HCEC 1CT (cell line): ENCODE results near the gene VSIG10L.

Experiments
- DNase-seq: peaks from one replicate; pipeline ENCODE4 v3.0.0-alpha.2; 2017

Gene VSIG10L

DNA sequence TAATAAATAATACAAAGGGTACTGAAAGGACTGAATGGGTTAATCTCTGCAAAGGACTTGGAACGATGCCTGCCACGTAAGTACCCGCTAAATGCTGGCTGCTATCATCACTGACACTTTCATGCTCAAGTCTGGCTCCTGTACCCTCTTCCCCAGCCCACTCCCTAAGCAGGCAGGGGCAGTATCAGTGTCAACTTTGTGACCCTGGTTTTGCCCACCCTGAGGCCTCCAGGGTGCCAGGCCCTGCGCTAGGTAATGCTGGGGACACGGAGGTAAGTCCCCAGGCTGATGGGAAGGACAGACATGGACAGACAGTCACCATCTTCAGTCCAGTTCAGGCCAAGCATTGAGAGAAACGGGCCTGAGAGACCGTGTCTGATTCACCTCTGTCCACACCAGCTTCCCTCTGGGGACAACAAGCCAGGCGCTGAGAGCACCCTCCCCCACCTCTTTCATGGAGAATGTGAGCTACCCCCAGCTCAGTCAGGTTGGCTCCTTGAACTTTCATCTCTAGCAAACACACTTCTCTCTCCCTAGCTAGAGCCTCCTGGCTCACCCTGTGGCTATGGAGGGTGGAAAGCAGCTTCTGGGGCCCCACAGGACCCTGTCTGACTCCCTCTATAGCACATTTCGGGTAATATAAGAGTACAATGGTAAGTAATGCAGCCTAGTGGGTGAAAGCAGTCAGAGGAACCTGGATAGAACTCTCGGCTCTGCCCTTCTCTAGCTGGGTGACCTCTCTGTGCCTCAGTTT is 23.4 kb upstream of the VSIG10L start:
- peak; percentile 45 for DNase-seq

GRCh38 chr19:51364200-51365106 is 22.5 kb upstream of the VSIG10L start:
- DNase-seq, result no peak

- no peak for DNase-seq
These were observed 19.3 kb upstream of the VSIG10L start for GRCh38 chr19:51361239-51361638.

GRCh38 chr19:51359294-51359693 is 17.4 kb upstream of the VSIG10L start:
- DNase-seq, result peak; percentile 81

- DNase-seq, result no peak
These were observed 16.0 kb upstream of the VSIG10L start for GRCh38 chr19:51357952-51358351.

DNA sequence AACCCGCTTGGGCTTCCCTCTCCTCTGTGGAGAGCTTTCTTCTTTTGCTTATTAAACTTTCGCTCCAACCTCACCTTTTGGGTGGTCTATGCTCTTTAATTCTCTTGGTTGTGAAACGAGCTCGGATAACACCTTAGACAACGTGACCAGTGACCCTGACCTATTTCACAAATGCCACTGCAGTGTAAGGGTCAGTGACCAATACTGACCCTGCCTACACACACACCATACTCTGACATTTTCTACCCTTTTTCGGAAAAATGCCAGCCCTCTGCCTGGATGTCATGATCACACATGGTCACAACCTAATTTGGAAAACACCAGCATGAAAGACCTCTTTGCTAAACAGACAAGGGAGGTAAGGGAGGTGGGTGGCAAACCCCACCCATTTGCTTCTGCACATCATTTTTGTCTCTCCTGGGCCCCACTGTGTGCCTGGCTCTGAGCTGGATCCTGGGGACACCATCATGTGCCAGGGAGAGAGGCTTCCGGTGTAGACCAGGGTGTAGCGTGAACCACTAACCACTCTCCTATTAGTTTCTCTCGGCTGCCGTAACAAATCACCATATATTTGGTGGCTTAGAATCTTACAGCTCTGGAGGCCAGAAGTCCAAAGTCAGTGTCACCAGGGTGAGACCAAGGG is 14.3 kb upstream of the VSIG10L start:
- no peak for DNase-seq

DNA sequence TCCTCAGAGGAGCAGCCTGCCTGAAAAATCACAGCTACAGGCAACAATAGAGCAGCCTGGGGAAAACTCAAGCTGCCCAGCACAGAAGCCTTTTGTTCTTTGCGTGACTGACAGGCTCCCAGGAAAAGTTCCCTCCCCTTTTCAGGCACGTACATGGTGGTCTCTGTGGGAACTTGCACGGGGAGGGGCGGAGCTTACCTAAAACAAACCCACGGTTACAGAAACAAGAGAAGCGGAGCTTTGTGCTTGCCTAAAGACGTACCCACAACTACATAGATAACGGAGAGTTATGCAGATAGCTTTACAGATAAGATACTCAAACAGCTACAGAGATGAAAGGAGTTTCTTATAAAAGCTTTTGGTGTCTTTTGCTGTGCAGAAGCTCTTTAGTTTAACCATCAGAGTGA is 12.8 kb upstream of the VSIG10L start:
- no peak for DNase-seq

DNA sequence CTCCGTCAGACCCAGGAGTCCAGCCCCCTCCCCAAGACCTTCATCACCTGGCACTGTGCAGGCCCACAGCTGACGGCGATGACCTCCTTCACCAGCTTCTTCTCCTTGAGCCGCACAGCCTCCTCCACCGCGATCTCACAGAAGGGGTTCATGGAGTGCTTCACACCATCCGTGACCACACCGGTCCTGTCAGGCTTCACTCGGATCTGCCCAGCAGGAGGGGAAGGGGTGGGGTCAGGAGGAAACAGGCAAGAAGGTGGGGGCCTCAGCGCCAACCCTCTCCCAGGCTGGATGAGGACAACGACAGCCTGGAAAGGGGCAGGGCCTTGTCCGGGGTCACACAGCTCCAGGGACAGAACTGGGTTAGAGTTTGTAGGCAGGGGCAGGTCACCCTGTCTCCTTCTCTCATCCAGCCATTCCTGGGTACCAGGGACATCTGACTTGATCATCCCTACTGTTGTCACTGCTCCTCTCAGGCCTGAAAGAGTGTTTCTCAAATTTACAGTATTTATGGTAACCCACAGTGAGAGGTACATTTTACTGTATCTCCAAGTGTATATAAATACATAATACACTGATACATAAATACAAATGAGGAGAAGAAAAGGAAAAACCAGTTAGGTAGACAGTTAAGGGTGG is 12.3 kb upstream of the VSIG10L start:
- no peak for DNase-seq

GRCh38 chr19:51352783-51353360 is 10.9 kb upstream of the VSIG10L start:
- no peak for DNase-seq

DNA sequence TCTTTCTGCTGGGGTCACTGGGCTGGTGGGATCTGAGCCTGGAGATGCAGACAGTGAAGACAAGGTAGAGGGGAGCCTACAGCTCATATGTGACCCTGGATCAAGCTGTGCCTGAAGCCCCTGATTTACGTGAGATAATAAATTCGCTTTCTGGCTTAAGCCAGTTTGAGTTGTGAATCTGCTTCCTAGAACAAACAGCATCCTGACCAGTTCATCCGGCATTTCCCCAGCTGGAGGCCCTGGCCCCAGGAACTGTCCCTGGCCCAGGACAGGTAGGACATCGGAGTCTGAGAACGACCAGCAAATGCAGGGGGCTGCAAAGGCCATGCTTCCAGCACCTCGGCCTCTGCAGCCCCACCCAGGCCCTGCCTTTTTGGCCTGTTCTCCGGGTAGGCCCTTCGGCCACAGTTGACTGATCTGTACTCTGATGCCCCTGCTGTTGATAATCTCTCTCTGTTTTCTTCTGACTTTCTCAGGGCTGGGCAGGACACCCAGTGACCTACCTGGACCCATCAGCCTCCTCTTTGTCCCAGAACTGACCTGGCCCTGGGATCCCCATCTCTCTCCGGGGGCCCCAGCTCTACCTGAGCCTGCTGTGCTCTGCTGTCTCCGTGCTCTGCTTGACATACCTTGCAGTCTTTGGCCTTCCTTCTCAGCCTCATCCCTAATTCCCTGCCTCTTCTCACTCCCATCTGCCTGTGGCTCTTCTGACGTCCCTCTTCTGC is 9.5 kb upstream of the VSIG10L start:
- no peak for DNase-seq

DNA sequence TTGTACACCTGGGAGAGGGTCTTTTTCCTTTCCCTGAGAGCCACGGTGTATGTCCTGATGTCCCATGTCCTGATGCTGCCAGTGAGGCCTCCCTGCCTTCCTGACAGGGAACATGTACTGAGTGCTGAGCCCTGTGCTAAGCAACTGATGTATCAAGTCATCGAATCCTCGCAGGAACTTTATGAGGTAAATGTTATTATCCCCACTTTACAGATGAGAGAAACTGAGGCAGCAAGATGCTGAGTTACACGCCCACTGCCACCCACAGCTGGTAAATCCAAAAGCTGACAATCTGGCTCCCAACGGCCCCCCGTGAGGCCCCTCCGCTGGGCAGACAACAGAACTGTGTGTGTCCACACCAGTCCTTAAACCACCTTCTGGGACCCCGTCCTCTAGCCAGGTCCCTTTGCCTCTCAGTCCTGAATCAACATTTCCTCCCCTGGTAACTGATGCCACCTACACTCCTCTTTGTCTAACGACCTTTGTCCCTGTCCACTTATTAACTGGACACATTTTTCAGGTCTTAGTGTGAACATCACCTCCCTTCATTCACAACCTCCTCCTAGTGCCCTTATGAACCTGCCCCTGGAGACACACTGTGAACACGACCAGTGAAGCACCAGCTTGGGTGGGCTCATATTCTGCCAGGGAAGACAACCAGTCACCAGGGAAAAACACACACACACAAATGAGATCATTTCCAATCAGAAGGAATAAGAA is 5.4 kb upstream of the VSIG10L start:
- DNase-seq, result no peak

DNA sequence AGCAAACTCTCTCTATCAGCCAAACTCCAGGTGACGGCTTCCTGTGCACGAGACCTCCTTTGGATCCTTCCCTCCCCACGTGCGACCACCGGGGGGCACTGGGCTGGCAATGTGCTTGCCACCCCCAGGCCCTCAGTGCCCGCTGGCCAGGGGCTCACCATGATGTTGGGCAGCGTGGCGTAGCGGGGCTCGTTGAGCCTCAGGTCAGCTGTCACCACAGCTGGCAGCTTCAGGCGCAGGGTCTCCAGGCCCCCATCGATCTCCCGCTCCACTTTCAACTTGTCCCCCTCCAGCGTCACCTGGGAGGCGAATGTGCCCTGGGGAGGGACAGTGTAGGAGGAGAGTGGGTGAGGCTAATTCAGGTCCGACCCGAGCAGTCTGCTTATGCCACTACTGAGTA is 4.8 kb upstream of the VSIG10L start:
- DNase-seq, result no peak

- DNase-seq, result no peak
These were observed 3.2 kb upstream of the VSIG10L start for GRCh38 chr19:51345076-51345620.

- DNase-seq, result no peak
These were observed 961 bp upstream of the VSIG10L start for GRCh38 chr19:51342631-51343569.

GRCh38 chr19:51341066-51341465 is 873 bp downstream of the VSIG10L start:
- DNase-seq, result no peak

GRCh38 chr19:51339687-51340656 is 2.0 kb downstream of the VSIG10L start:
- DNase-seq, result peak; percentile 96

- DNase-seq, result no peak
These were observed 2.6 kb downstream of the VSIG10L start for GRCh38 chr19:51339313-51339686.

GRCh38 chr19:51338563-51339312 is 3.2 kb downstream of the VSIG10L start:
- DNase-seq, result peak; percentile 62
